Activated T-cell treated with anti-CD3 and anti-CD28 coated beads for 24 hours (primary cell): ENCODE data around the gene NGDN.
"Not testable (repeated sequence)": the region's sequence is repeated elsewhere in the genome, so short reads cannot be mapped to it uniquely, and the experiment has no call there.

ENCODE experiments used
- DNase-seq: peaks from one replicate; pipeline ENCODE4 v3.0.0-alpha.2; 2020; ENCODE audit warnings: low read depth

Gene NGDN, protein sequence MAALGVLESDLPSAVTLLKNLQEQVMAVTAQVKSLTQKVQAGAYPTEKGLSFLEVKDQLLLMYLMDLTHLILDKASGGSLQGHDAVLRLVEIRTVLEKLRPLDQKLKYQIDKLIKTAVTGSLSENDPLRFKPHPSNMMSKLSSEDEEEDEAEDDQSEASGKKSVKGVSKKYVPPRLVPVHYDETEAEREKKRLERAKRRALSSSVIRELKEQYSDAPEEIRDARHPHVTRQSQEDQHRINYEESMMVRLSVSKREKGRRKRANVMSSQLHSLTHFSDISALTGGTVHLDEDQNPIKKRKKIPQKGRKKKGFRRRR

DNA sequence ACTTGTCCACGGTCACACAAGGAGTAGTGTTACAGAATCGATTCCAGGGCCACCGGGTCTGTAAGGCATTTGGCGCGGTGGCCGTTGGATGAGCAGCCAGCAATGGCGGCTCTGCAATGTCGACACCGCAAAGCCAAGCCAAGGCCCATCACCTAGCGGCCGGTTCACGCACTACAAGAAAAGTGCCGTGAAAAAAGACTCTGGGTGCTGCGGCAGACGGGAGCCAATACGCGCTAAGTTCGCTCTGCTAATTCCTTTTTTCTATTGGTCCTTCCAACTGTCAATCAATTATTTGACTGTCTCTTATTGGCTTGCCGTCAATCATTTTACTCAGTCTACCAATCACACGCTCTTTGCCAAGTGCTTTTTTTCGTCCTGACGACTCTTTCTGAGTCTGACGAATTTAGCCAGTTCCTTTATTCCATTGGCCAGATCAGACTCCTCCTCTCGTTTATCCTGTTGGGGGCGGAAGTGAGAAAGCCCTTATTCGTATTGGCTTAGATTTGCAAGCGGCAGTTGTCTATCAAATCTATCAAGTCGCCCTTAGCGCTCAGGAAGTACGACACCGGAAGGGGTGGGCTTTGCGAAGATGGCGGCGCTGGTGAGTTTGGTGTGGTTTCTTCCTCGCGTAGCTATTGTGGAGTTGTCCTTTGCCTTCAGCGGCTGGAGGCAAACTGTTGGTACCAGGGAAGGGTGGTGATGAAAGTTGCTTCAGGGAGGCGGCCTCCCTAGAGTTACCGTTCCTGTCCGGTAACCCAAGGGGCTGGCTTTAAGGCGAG, at the start of gene NGDN:
Gene NGDN, plus strand, starts transcription at position 577 of the 779 bp plus-strand sequence. Its CDS starts 13 bp downstream, at position 590.
- DNase-seq: peak; percentile 90

DNA sequence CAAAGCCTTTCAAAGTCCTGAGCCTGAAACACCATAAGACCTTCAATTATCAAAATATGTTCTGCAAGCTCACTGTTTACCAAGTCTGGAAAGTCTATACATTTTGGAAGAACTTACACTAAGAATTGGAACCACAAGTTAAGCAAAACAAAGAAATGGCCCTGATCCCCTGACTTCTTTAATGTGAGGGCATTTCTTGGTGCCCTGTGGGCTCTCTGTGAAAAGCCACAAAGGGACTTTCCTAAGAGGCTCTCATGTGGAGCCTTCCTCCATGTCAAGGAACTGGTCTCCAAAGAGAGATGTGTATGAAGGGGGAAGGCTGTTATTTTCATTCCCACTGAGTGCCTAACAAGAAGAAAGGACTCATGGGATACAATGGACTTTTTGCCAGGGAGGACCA, 47.9 kb upstream of the NGDN start:
- no peak for DNase-seq

DNA sequence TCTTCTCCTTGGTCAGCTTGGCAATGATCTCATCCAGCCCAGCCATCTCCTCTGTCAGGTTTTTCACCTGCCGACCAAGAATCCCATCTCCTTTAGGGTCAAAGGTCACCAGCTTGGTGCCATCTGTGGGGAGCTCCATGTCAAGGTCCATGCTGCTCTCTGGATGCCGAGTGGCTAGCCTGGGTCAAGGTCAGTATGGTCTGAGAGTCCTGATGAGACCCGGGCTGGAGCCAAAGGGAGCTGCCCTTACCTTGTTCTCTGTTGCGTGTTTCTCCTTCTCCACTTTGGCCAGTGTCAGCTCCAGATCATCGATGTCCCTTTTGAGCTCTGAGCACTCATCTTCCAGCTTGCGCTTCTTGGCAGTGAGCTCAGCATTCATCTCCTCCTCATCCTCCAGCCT, 45.8 kb upstream of the NGDN start:
- DNase-seq: no peak

DNA sequence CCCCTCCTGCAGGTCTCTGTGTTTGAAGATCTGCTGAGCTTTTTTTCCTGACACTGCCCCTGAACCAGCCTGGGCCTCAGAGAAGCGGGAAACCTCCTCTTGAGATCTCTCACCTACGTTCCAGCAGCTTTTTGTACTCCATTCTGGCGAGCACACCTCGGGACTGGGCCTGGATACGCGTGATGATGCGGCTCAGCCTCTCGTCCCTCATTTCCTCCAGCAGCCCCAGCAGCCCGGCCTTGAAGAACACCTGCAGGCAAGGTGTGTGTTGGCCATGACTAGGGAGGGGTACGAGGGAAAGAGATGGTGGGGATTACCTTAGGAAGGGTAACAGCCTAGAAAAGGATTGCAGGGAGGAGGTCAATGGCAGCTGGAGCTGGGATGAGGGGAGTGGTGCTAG, 44.3 kb upstream of the NGDN start:
- no peak for DNase-seq

DNA sequence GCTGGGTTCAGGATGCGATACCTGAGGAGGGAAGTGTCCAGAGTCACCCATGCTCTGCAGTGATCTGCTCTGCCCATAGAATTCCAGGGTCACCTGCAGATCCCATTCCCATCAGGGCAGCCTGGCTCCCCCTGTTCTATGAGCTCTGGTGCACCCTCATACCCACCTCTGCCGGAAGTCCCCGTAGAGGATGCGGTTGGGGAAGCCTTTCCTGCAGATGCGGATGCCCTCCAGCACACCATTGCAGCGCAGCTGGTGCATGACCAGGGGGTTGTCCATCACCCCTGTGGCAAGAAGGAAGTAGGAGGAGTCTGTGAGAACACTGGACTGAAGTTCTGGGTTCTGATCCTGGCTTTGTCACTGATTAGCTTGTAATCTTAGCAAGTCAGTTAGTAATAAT, 43.7 kb upstream of the NGDN start:
- DNase-seq: not testable (repeated sequence)

DNA sequence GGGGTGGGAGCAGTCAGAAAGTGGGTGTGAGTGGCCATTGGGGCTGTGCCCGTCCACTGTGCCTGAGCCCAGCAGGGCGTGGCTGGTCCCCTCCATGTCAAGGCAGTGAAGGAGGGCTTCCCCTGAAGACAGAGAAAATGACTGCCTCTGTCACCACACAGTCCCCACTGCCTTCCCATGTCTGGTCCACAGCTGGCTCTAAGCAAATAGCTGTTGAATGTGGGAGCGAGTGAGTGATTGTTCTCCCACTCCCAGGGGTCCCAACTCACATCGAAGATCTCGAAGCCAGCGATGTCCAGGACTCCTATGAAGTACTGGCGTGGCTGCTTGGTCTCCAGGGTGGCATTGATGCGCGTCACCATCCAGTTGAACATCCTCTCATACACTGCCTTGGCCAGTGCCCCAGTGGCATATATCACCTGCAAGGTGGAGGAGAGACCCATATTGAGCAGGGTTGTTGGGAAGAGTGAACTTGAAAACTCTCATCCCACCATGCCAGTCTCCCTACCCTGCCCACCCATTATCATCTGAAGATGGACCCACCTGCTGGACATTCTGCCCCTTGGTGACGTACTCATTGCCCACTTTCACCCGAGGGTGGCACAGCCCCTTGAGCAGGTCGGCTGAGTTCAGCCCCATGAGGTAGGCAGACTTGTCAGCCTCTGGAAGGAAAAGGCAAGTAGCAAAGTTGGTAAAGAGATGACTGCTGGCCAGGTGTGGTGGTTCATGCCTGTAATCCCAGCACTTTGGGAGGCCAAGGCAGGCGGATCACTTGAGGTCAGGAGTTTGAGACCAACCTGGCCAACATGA, 40.6 kb upstream of the NGDN start:
- DNase-seq: no peak

DNA sequence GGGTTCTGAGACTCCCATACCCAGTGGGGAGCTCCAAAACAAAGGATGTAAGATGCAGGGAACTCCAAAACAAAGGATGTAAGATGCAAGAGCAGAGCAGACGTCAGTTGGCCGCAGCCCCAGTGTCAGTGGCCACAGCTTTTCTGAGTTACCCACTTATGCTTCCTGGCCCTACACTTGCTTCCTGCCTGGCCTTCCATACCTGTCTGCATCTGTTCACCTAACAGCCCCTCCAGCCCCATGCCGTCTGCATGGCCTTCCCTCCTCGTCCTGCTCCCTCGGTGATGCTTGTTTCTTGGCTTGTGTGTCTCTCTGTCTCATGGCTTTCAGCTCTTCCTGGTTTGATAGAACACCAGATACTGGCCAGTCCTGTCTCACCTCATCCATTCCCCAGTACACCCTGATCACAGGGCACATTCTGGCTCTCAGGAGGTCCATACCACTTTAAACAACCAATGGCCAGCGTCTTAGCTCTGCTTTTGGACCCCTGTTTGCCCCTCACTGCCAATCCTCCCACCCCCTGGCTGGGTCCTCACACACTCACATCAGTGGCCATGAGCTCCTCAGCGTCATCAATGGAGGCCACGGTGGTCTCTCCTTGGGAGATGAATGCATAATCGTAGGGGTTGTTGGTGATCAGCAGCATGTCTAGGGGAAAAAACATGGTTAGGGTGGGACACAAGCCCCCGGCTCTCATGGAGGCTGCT, 39.3 kb upstream of the NGDN start:
- DNase-seq: no peak

DNA sequence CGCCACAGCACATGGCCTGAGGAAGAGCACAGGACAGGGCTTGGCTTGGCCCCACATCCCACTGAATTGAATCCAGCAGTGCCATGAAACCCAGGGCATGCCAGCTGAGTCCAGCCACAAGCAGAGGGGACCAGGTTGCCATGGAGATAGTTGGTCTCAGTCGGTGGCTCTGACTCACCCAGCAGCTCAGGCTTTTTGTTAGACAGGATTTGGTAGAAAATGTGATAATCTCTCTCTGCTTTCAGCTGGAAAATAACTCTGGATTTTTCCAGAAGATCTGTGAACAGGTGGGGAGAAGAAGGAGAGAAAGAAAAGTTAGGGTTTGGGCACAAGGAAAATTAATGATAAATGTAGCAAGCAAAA, 38.8 kb upstream of the NGDN start:
- DNase-seq: no peak

DNA sequence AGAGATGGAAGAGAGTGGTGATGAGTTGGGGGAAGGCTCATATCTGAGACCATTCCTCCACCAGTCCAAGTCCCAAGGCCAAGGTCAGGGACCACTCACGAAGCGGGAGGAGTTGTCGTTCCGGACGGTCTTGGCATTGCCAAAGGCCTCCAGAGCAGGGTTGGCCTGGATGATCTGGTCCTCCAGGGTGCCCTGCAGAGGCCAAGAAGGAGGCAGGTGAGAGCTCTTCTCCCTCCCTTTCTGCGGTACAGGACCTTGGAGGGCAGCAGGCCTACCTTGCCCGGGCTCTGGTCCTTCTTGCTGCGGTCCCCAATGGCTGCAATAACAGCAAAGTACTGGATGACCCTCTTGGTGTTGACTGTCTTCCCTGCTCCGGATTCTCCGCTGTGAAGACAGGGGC, 38.0 kb upstream of the NGDN start:
- no peak for DNase-seq

DNA sequence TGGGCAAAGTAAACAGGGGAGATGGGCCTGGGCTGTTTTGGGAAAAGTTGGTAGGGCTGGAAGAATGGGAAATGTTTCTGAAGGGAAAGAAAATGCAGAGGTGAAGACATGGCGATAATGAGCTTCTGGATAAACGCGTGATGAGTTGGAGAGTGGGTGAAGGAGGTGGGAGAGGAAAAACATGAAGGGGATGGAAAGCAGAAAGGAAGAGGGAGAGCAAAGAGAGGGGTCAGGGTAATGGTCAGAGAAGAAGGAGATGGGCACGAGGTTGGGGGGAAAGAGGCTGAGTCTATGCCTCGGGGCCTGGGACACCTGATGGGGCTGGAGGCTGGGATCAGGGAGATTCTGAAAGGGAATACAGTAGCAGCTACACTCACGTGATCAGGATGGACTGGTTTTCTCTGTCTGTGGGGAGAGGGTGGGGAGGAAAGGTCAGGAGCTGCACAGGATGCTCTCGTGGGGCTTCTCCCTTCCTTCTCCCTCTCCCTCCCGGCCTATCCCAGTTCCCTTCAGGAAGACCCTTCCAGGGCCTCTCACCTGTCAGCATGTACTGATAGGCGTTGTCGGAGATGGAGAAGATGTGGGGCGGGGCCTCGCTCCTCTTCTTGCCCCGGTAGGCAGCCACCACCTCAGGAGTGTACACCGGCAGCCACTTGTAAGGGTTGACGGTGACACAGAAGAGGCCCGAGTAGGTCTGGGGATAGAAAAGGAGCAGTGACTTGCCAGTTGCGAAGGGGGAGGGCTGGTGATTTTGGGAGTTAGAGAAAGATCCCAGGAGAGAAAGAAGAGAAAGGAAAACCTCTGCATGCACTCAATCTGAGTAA, 37.2 kb upstream of the NGDN start:
- no peak for DNase-seq

DNA sequence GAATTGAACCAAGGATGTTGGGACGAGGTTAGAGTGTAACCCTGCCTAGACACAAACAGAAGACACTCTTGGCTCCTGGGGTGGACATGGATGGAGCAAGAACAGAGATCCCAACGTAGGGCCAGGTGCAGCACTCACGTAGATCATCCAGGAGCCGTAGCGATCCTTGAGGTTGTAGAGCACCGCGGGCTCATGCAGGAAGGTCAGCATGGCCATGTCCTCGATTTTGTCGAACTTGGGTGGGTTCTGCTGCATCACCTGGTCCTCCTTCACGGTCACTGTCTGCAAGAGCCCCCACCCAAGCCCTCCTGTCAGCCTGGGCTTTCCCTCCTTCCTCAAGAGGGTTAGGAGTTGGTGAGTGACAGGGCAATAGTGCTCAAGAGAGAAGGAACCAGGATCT, 36.6 kb upstream of the NGDN start:
- DNase-seq: no peak

DNA sequence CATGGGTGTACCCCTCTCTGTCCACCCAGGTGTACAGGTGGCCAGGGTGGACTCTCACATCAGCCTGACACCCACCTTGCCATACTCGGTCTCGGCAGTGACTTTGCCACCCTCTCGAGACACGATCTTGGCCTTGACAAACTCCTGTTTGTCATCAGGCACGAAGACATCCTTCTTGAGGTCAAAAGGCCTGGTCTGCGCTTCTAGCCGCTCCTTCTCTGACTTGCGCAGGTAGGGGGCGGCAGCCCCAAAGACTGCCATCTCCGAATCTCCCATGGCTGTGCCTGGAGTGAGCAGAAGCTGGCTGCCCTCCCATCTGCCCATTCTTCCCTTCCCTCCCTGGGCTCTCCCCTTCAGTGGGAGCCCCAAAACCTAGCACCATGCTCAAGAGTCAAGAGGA, 36.0 kb upstream of the NGDN start:
- no peak for DNase-seq

DNA sequence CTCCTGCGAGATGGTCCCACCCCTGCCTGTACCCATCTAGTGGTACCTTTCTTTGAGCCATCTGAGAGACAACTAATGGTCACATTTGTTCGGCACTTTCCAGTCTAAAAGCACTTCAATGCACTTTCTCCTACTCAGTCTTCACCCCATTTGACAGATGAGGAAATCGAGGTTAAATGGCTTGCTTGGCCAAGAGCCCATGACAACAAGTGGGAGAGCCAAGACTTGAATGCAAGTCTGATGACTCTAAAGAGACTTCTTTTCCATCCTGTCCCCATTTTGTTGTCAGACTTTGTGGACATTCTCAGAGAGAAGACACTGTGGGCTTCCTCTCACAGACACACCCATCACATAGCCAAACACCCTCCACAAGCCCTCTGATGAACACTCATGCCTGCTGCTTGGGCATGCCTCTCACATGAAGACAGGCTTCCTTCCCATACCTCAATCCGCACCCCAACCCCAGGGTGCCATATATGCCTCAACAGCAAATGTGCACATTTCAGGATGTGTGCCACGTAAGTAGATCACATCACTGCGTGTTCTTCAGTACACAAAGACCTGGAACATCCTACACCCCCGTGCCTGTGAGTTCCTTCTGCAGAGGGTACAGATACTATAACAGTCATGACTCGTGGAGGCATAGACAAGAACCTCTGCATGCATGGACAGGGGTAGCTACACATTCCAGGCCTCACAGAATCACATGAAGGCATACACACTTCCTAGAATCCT, 34.8 kb upstream of the NGDN start:
- no peak for DNase-seq

DNA sequence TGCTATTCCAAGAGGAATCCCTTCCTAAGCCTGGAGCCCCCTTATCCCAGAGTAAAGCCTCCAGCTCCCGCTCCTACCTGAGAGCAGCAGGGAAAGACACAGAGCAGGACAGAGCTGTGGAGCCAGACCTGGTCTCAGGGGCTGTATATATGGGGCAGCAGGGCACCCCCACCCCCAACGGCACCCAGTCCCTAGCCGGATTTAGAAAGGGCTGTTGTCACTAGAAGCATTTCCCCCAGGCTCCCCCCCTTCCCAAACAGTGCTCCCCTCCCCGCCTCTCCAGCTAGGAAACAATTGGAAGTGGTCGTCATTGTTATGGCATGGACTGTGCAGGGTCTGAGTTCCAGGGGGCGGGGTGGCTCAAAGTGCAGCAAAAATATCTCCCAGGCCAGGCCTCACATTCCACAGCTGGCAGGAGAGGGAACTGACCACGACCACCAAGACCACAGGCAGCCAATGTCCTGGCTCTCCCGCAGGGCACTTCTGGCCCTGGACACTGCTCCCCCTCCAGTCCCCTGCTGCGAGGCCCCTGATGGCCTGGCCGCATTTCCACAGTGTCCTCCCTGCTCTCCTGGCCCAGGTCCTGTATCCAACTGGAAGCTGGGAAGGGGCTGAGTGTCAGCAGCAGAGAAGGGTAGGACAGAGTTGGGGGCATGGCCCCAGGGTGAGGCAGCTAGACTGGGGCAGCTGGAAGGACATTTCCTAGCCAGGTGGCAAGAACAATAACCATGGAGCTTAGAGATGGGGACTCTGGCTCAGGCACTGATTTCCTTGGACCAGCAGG, 33.8 kb upstream of the NGDN start, which contains the start of gene MYH7:
Gene MYH7, minus strand, starts transcription at position 118 of the 784 bp plus-strand sequence. CDS start 1,928 bp downstream, outside the sequence.
- no peak for DNase-seq

DNA sequence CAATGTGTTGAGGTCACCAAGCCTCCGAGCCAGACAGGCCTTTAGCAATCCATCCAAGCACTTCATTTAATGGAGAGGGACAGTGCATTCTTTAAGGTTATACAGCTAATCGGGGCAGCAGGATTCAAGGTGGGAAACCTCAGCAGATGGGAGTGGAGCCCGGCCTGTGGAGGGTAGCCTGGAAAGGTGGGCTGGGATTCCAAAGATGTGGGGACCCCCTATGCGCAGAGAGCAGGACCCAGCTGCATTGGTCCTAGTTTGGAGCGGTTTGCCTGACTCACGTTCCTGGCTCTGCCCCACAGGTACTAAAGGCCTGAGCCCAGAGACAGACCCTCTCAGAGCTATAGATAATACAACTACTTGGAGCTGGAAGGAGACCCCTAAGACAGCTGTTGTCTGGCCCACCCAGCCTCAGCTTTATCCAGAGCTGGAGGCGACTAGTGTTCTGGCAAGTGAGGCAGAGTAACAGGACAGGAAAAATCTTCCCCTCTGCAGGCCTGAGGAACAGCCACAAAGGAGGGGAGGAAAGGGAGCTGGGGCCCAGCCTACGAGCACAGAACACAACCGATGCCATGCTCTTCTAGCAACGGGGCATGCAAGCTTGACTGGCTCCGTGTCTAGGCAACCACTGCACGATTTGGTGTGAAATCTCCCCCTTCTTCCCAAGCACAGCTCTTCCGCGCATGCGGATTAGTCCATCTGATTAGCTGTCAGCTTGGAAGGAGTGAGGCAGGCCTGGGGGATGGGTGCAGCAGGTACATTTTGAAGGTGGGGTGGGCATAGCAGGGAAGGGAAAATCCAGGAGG, 33.0 kb upstream of the NGDN start:
- DNase-seq: no peak

DNA sequence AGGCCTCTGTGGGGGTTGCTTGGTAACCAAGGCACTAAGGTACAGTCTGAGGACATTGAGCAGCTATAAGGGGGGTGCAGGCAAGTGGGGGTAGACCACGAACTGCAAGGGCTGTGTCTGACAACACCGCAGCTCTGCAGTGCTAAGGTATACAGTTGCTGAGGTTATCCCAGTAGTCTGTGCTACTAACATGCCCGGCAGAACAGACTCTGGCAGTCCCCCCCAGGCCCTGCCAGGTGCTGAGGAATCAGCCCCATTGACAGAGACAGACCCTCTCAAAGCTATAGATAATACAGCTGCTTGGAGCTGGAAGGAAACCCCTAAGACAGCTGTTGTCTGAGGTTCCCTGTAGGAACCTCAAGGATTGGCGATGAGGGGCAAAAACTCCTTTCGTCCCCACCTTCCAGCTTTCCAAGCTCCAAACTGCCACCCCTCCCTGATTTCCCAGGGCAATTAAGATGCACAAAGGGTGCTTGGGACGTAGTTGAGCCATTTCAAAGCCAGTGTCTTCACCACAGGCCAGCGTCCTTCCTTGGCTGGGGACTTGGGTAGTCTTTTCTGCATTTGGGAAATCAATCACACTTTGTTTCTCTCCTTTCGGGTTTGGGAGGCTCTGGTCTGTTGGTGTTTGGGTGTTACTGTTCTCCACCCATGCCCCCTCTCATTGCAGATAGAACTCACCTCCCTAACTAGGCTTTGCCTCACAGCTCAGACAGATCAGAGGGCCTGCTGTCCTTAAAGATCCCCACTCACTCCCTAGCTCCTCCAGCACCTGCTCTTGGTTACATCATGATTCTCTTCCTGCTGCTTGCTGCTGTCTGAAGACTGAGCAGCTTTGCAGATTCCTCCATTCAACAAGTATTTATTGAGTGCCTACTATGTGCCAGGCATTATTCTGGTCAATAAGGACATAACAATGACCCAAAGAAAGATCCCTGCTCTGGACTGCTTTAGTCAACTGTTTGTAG, 32.1 kb upstream of the NGDN start:
- DNase-seq: no peak

DNA sequence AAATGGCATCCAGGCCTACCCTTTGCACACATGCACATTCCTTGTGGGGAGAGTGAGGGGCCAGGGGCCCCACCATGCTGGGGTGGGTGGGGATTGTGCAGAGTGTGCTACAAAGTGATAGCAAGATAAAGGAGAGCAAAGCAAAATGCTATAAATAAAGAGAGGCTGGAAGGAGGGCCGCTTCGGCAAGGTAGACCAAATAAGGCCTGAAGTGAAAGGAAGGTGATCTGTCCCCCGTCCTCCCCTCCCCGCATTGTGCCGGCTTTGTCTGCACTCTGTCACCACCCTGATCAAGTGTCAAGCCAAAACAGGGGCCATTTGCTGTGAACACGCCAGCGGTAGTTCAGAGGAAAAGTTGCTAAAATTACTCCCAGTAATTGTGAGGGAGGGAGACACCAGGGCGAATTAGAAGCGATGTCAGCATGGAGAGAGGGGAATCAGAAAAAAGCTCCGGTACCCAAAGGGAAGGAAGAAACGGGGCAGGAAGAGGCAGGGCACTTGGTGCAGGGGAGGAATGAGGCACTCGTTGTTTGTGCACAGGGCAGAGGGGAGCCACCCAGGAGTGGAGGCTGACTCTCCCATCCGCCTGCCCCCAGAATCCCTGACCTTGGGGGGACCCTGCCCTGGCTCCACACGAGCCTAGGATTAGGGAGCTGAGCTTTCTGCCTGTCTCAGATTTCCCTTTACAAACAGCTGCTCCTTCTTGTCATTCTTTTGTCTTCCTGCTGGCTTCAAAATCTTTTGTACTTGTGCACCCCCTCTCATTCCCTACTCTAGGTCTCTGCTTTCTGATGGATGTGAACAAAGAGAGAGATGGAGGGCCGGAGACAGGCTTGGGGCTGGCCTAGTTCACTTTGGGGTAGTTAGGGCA, 31.2 kb upstream of the NGDN start:
- DNase-seq: no peak
